Esophagus muscularis mucosa (tissue), 4 donors: ENCODE data around the gene FAM120B. TPM values are rescaled to one million over a fixed set of nuclear protein-coding genes. Genes with fewer than 3 reads are reported as not detected.

Experiments
- DNase-seq: peaks from one replicate; pipeline ENCODE4 v3.0.0-alpha.2; 2017; ENCODE audit errors: extremely low spot score
- H3K27ac ChIP-seq, 4 donors: fragments of 200-600 bp; sonication (generic); replicated peaks in 1 of 4; 1 replicate in 3 of 4; 2 replicates in 1 of 4; pipeline ENCODE4 v1.5.1; 2016 to 2019; ENCODE audit warnings: mild to moderate bottlenecking in 1 of 4
- H3K27me3 ChIP-seq, 4 donors: fragments of 200-600 bp; sonication (generic); one replicate each; pipeline versions ENCODE4 v1.5.1 to v1.6.0; 2016 to 2019
- H3K36me3 ChIP-seq, 4 donors: fragments of 200-600 bp; sonication (generic); one replicate each; pipeline ENCODE4 v1.5.1; 2016 to 2019
- H3K4me1 ChIP-seq, 4 donors: fragments of 200-600 bp; sonication (generic); one replicate each; pipeline ENCODE4 v1.5.1; 2016 to 2019
- H3K4me3 ChIP-seq, 4 donors: fragments of 200-600 bp; sonication (generic); 1 replicate in 2 of 4; 2 replicates in 2 of 4; pipeline ENCODE4 v1.5.1; 2016 to 2019; ENCODE audit warnings: mild to moderate bottlenecking in 4 of 4, moderate library complexity in 1 of 4
- H3K9me3 ChIP-seq, 4 donors: fragments of 200-600 bp; sonication (generic); 1 replicate in 3 of 4; 2 replicates in 1 of 4; pipeline ENCODE4 v1.5.1; 2016 to 2019
- EP300 ChIP-seq: sonication (generic); formaldehyde crosslinking; IDR thresholded peaks from one replicate; pipeline ENCODE4 v1.6.1; 2017; ENCODE audit warnings: antibody characterized with exemption
- POLR2A ChIP-seq: fragments of 450-650 bp; IDR thresholded peaks from one replicate; pipeline ENCODE4 v1.6.1; 2017; ENCODE audit warnings: antibody characterized with exemption, moderate library complexity, mild to moderate bottlenecking, low read depth
- POLR2AphosphoS5 ChIP-seq, 2 donors: sonication (generic); formaldehyde crosslinking; IDR thresholded peaks; one replicate each; pipeline ENCODE4 v1.6.1; 2017; ENCODE audit warnings: antibody characterized with exemption in 2 of 2
- WGBS: methylation state at CpG from one replicate; pipeline ENCODE4 v1.1.5; 2018; 5-methylcytosine and 5-hydroxymethylcytosine counted together
- intact Hi-C: fragments of 100-400 bp; cut with DNase I; formaldehyde crosslinking; loops from one replicate; pipeline ENCODE4 v1.15.1; 2023
- total RNA-seq, 4 donors: library from RNA; depleted of rRNA; stranded (reverse); fragments of >200 nt; gene quantifications; one replicate each; pipeline versions ENCODE4 v1.1.0 to v1.2.1, GENCODE V29; 2016
- TF ChIP-seq, protein P1 (sequence below), 3 experiments: fragments of 200-600 bp in 2 of 3; fragments of 450-650 bp in 1 of 3; sonication (generic) in 2 of 3; IDR thresholded peaks; one replicate each; pipeline ENCODE4 v1.5.1; 2017 to 2019; ENCODE audit warnings: antibody characterized with exemption in 3 of 3, mild to moderate bottlenecking in 2 of 3, moderate library complexity in 1 of 3

Gene FAM120B
- total RNA-seq, 4 donors from 2014 or later: 28.1 to 49.0 (median 33.7) TPM

- no peak overlapping the region for H3K4me3 ChIP-seq
- H3K9me3 ChIP-seq: no peaks in the 10 kb centered on the region
- peak; percentile 37 to 41 for TF ChIP-seq POLR2AphosphoS5 (IDR thresholded peaks at IDR 0.05)
- TF ChIP-seq, protein P1, sequence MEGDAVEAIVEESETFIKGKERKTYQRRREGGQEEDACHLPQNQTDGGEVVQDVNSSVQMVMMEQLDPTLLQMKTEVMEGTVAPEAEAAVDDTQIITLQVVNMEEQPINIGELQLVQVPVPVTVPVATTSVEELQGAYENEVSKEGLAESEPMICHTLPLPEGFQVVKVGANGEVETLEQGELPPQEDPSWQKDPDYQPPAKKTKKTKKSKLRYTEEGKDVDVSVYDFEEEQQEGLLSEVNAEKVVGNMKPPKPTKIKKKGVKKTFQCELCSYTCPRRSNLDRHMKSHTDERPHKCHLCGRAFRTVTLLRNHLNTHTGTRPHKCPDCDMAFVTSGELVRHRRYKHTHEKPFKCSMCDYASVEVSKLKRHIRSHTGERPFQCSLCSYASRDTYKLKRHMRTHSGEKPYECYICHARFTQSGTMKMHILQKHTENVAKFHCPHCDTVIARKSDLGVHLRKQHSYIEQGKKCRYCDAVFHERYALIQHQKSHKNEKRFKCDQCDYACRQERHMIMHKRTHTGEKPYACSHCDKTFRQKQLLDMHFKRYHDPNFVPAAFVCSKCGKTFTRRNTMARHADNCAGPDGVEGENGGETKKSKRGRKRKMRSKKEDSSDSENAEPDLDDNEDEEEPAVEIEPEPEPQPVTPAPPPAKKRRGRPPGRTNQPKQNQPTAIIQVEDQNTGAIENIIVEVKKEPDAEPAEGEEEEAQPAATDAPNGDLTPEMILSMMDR (IDR thresholded peaks at IDR 0.05): no peak
- H3K4me1 ChIP-seq: peaks cover 26 to 30% (median 27%) of the 10 kb centered on the region in 4 donors
- H3K27ac ChIP-seq: peak overlapping the region; percentile 46 to 70 (median 58)
- intact Hi-C loops: no loop called here
- H3K36me3 ChIP-seq: no peaks in the 10 kb centered on the region
- H3K27me3 ChIP-seq: peaks cover 0 to 9% (median 0%) of the 10 kb centered on the region in 4 donors
- DNase-seq: no peak
- WGBS: 76% methylated on average over 29 of the region's 29 CpGs
Measured at GRCh38 chr6:170276369-170277057, 30.0 kb upstream of the FAM120B start.

GRCh38 chr6:170277893-170278742 is 28.4 kb upstream of the FAM120B start:
- peaks cover 0 to 9% (median 0%) of the 10 kb centered on the region in 4 donors for H3K27me3 ChIP-seq
- no peak for TF ChIP-seq POLR2A
- no peak for TF ChIP-seq EP300
- TF ChIP-seq POLR2AphosphoS5 (IDR thresholded peaks at IDR 0.05): no peak
- TF ChIP-seq, protein P1 (IDR thresholded peaks at IDR 0.05): no peak
- peaks cover 26 to 30% (median 27%) of the 10 kb centered on the region in 4 donors for H3K4me1 ChIP-seq
- H3K36me3 ChIP-seq: peaks cover 0 to 13% (median 8%) of the 10 kb centered on the region in 4 donors
- no peak overlapping the region for H3K4me3 ChIP-seq
- DNase-seq: no peak
- no peaks in the 10 kb centered on the region for H3K9me3 ChIP-seq
- intact Hi-C loops: no loop called here
- H3K27ac ChIP-seq: no peak overlapping the region
- WGBS: 76% methylated on average over 8 of the region's 8 CpGs

DNA sequence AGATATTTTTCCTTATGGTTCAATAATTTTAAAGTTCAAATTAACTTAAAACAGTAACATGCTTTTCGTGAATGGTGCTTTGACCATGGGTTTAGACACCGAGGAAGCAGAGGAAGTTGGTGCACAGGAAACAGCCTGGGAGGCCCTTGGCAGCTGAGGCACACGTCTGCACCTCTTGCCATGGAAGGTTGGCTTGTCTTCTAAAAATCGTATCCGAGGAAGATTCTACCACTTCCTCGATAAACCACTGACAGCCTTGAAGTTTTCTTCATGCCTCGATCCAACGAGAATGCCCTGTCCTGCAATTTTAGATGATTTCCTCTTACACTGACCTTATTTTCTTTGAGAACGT is 27.8 kb upstream of the FAM120B start:
- WGBS: 62% methylated on average over 9 of the region's 9 CpGs
- H3K4me1 ChIP-seq: peaks cover 26 to 30% (median 27%) of the 10 kb centered on the region in 4 donors
- no peak overlapping the region for H3K27ac ChIP-seq
- TF ChIP-seq POLR2AphosphoS5 (IDR thresholded peaks at IDR 0.05) (no peak), EP300 (no peak), POLR2A (no peak)
- TF ChIP-seq, protein P1 (IDR thresholded peaks at IDR 0.05): no peak
- DNase-seq: no peak
- no peak overlapping the region for H3K4me3 ChIP-seq
- intact Hi-C loops: no loop called here
- peaks cover 0 to 9% (median 0%) of the 10 kb centered on the region in 4 donors for H3K27me3 ChIP-seq
- peaks cover 0 to 19% (median 14%) of the 10 kb centered on the region in 4 donors for H3K36me3 ChIP-seq
- H3K9me3 ChIP-seq: no peaks in the 10 kb centered on the region

DNA sequence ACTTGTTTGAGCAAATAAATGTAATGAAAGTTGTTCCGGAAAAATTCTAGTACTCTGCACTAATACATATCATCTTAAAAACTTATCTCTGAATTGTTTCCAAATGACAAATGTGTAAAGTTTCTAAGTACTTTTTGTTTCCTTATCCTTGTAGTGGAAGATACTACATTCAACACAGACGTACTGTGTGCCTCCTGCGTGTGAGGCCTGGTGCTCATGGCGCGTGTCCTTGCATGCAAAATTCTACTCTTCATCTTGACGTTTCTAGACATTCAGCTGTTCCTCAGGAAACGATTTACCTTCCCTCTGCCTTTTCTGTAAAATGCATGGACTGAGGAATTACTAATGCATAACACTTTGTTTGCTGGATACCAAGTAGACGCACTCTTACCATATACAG is 27.1 kb upstream of the FAM120B start:
- Histone ChIP-seq H3K9me3 (no peaks in the 10 kb centered on the region), H3K4me3 (no peak overlapping the region), H3K36me3 (peaks cover 0 to 26% (median 18%) of the 10 kb centered on the region in 4 donors), H3K27ac (no peak overlapping the region), H3K27me3 (peaks cover 0 to 7% (median 0%) of the 10 kb centered on the region in 4 donors), H3K4me1 (peaks cover 25 to 30% (median 27%) of the 10 kb centered on the region in 4 donors)
- intact Hi-C loops: no loop called here
- 90% methylated on average over 8 of the region's 8 CpGs for WGBS
- no peak for TF ChIP-seq EP300
- TF ChIP-seq, protein P1 (IDR thresholded peaks at IDR 0.05): no peak
- no peak for TF ChIP-seq POLR2AphosphoS5 (IDR thresholded peaks at IDR 0.05)
- TF ChIP-seq POLR2A: no peak
- no peak for DNase-seq
